ENCODE data around the gene ARPC5. TPM values are rescaled to one million over a fixed set of nuclear protein-coding genes. Genes with fewer than 3 reads are reported as not detected.

ARPC5 gene
- total RNA-seq, 4 donors from 2014 or later: 59.7 to 202 (median 102) TPM

GRCh38 chr1:183653462-183653794 is 17.8 kb upstream of the ARPC5 start:
- TF ChIP-seq CTCF (IDR thresholded peaks at IDR 0.05; ENCODE audit: low read depth): no peak

- TF ChIP-seq CTCF (IDR thresholded peaks at IDR 0.05; ENCODE audit: low read depth): no peak
Measured at GRCh38 chr1:183652547-183653461, 17.2 kb upstream of the ARPC5 start, which contains the start of gene APOBEC4. APOBEC4 (minus strand) TSS chr1:183653316; CDS start chr1:183648781, 4,535 bp downstream.

GRCh38 chr1:183652107-183652506 is 16.5 kb upstream of the ARPC5 start:
- TF ChIP-seq CTCF (IDR thresholded peaks at IDR 0.05; ENCODE audit: low read depth): no peak

- no peak for TF ChIP-seq CTCF (IDR thresholded peaks at IDR 0.05; ENCODE audit: low read depth)
Measured at GRCh38 chr1:183651612-183652011, 16.0 kb upstream of the ARPC5 start.

- no peak for TF ChIP-seq CTCF (IDR thresholded peaks at IDR 0.05; ENCODE audit: low read depth)
Measured at GRCh38 chr1:183648042-183648441, 12.5 kb upstream of the ARPC5 start.

- TF ChIP-seq CTCF (IDR thresholded peaks at IDR 0.05; ENCODE audit: low read depth): no peak
Measured at GRCh38 chr1:183646776-183647175, 11.2 kb upstream of the ARPC5 start.

GRCh38 chr1:183645531-183645930 is 9.9 kb upstream of the ARPC5 start:
- TF ChIP-seq CTCF (IDR thresholded peaks at IDR 0.05; ENCODE audit: low read depth): no peak

Data from subcutaneous adipose tissue (tissue), 4 donors.